Measurements from ENCODE around the gene RASSF5.
"Not testable (repeated sequence)": the region's sequence is repeated elsewhere in the genome, so short reads cannot be mapped to it uniquely, and the experiment has no call there.

The RASSF5 gene

DNA sequence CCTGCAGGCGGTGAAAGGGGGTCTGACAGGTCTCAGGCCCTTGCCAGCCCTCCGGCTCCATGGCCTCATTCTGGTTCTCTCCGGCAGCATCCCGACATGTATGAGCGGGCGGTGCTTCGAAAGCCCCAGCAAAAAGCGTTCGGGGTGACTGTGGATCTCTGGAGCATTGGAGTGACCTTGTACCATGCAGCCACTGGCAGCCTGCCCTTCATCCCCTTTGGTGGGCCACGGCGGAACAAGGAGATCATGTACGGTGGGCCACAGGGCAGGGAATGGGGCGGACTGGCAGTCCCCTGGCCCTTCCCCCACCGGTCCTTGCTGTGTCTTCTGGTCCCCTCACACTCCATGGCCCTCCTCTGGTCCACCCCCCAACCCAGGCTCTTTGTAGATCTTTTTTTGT lies 30.7 kb upstream of the RASSF5 start:
- no peak for DNase-seq

- DNase-seq: no peak
These were observed 30.2 kb upstream of the RASSF5 start for GRCh38 chr1:206477110-206477509.

- DNase-seq: no peak
These were observed 29.6 kb upstream of the RASSF5 start for GRCh38 chr1:206477581-206478380.

GRCh38 chr1:206478746-206479145 lies 28.6 kb upstream of the RASSF5 start:
- no peak for DNase-seq

DNA sequence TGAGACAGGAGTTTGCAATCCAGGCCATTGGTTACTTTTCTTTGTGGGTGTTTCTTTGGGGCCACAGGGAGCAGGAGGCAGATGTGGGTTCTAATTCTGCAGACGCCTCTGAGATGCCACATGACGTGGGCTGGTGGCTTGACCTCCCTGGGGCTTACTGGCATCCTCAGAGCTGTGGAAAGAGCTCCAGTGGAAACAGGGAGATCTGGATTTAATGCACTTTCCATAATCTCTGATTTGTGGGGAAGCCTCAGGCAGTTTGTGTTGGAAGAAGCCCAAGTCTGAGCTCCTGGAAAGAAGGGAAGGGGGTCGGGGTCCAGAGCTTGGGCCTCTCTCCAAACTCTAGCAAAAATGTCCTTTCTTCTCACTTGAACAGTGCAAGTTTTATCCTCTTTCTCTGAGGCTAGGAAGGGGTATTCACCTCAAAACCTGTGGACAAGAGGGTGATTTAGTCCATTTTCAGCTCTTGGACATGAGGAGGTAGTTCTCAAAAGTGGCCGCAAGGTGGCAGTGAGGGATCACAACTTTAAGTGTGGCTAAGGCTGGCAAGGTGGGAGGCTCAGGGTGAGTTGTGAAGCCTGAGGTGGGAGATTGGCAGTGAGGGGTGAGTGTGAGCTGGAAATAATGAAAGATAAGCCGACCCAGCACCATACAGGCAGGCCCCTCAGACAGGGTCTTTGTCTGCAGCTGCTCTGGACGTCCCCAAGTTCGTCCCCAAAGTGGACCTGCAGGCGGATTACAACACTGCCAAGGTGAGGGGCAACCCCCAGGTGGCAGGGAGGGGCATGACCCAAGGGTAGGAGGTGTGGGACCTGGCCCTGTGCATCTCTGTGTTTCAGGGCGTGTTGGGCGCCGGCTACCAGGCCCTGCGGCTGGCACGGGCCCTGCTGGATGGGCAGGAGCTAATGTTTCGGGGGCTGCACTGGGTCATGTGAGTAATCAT lies 27.9 kb upstream of the RASSF5 start:
- DNase-seq: peak; percentile 82

DNA sequence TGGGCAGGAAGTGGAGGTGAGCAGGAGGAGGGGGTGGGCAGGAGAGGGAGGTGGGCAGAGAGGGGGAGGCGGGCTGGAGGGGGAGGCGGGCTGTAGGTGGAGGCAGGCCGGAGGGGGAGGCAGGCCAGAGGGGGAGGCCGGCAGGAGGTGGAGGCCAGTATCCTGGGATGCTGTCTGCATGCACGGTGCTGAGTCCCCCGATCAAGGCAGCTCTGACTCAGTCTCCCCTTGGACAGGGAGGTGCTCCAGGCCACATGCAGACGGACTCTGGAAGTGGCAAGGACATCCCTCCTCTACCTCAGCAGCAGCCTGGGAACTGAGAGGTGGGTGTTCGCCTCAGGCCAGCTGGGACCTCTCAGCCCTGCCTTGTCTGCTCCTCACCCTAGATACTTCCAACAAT lies 27.1 kb upstream of the RASSF5 start:
- no peak for DNase-seq

DNA sequence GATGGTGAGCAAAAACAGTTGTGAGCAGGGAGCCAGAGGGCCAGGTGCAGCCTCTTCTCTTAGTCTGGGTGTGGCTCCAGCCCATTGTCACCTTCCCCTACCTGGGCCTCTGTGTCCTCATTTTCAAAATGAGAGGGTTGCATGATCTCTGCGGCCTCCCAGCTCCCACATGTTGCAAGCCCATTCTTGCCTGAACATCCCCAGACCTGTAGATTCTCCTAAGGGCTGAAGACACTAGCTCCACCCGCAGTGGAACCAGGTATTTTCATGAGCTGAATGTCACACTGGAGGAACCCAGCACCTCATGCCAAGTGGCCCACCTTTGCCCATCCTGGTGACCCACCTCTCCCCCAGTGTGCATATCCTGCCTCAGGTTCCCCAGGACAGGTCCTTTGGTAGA lies 24.7 kb upstream of the RASSF5 start:
- no peak for DNase-seq

DNA sequence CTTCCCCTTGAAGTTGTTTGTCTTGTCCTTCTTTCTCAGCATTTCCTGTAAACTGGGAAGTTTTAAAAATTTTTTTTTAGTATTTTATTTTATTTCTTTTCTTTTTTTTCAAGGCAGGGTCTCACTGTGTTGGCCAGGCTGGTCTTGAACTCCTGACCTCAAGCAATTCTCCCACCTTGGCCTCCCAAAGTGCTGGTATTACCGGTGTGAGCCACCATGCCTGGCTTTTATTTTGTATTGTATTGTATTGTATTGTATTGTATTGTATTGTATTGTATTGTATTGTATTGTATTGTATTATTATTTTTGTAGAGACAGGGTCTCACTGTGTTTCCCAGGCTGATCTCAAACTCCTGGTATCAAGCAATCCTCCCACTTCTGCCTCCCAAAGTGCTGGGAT lies 23.5 kb upstream of the RASSF5 start:
- not testable (repeated sequence) for DNase-seq

GRCh38 chr1:206484901-206485300 lies 22.4 kb upstream of the RASSF5 start:
- no peak for DNase-seq

GRCh38 chr1:206486995-206487788 lies 20.1 kb upstream of the RASSF5 start:
- DNase-seq: no peak

DNA sequence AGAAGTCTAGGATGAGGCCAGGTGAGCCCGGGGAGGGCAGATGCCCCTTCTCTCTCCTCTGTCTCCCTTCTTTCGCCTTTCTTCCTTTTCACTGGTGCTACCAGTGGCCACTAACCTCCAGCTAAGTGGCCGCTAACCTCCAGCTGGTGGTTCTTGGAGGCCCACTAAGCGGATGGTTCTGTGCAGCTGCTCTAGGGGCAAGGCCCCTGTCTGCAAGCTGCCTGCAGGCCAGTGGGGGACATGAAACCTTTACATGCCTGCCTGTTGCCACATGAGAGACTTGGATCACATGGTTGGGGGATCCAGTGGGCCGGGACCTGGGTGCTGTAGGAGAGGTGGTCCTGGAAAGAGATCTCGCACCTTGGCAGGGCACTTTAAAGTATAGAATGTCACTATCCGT lies 19.4 kb upstream of the RASSF5 start:
- DNase-seq: no peak

DNA sequence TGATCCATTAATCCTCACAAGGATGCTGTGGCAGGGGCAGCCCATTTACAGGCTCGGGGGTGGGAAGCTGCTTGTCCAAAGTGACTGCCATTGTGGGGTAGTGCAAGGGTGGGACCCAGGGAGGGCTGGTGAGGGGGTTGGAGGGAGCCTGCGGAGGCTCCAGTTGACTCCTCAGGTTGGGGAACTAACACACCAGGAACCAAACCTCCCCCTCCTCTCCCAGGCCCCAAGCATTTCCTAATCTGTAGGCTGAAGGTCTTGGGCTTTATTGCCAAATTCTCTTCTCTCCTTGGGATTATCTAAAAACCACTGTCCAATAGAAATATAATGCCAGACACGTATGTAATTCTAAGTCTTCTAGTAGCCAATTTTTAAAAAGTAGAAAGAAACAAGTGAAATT lies 18.9 kb upstream of the RASSF5 start:
- DNase-seq: no peak

DNA sequence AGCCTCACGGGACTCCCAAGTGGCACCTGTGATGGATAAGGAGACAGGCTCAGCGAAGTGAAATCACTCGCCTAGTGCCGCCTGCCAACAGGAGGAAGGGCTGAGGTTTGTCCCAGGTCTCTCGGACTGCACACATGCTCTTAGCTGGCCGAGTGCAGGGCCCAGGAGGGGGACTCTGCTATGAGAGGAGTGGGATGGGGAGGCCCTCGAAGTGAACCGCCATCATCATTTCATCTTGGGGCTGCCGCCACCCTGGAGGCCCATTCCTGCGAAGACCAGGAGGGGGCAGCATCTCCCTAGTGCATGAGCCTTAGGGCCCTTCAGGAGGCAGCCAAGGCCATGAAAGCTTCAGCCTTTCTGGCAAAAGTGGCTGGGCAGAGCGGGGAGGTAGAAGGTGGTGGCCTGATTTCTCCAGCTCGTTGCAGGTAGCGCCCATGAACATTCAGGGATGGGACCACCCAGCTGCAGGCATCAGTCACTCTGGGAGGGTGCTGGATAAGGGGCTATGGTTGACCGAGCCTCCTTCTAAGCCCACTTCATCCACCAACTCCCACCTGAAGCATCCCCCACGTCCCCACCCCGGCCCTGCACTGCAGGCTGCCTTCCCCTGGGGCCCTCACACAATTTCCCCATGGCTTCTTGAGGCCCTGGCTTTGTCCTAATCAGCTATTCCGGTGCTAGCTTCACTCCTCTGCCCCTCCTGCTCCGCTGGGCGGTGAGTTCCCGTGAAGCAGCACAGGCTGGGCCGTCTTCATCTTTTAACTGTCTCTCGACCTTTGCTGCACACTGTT lies 17.2 kb upstream of the RASSF5 start:
- peak; percentile 88 for DNase-seq

DNA sequence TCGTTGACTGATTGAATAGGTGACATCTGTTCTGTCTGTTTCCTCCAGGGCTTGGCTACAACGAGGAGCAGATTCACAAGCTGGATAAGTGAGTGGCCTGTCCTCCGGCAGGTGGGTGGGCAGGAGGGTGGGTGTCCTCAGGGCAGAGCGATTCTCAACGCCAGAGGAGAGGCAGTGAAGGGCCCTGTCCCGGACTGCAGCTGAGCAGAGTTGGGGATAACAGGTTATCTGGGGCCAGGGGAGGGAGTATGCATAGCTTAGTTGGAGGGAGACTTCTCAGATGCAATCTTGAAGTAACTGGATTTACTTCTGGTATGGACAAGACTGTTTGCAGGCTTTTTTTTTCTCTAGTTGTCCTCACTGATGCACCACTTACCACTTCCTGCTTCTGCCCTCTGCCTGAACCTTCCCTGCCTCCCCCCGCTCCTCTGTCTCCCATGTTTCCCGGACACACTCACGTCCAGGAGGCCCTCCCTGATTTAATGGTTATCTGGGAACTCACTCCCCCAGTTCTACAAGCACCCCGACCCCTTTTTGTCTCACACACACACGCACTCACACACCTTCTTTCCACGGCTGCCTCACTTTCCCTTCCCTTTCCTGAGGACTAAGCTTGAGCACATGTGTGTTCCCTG lies 16.4 kb upstream of the RASSF5 start:
- no peak for DNase-seq

- no peak for DNase-seq
These were observed 15.7 kb upstream of the RASSF5 start for GRCh38 chr1:206491616-206492015.

DNA sequence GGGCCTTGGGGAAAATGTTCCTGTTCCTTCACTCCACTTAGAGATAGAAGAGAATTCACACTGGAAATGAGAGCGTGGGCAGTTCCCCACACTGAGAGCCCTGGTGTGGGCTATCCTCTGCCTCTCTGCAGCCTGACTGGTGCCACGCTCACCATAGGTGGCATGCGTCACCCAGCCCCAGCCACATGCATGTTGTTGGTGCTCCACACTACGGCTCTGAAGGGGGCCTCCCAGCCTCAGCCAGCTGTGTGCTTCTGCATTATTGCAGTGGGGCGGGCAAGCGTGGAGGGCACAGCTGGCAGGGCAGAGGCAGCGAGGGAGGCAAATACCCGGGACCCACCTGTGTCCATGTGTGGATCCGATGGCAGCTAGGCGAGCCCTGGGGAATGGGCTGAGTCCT lies 14.7 kb upstream of the RASSF5 start:
- DNase-seq: no peak

- DNase-seq: no peak
These were observed 14.1 kb upstream of the RASSF5 start for GRCh38 chr1:206493279-206493678.

- no peak for DNase-seq
These were observed 12.3 kb upstream of the RASSF5 start for GRCh38 chr1:206495011-206495461.

DNA sequence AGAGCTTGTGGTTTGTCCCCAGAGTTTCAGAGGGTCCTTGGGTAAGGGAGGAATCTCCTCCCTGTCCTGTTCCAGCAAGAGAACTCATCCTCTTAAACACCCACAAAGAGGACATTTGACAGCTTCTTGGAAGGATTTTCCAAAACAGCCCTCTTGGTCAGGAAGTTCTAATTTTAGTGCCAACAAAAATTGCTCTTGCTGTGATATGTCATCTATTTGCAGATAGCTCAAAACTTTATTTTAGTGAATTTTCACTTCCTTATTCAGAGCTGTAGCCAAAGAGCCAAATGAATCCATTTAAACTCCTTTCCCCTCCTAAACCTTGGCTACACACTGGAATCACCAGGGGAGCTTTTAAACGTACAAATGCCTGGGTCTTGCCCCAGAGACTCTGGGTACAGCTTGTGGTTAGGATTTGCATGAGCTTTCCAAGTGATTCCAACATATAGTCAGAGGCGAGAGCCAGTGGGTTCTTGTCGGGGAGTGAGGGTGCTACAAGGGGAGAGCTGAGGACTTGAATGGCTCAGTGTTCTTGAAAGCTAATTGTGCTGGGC lies 11.8 kb upstream of the RASSF5 start:
- DNase-seq: no peak

- DNase-seq: no peak
These were observed 11.1 kb upstream of the RASSF5 start for GRCh38 chr1:206496131-206496793.

- no peak for DNase-seq
These were observed 10.0 kb upstream of the RASSF5 start for GRCh38 chr1:206497363-206497762.
